Body of pancreas (tissue), 4 donors: ENCODE measurements around the gene ACVR2B.

Experiments used
- POLR2A ChIP-seq, 3 donors: fragments of 450-650 bp; IDR thresholded peaks; one replicate each; pipeline ENCODE4 v1.6.1; 2016; ENCODE audit warnings: antibody characterized with exemption in 3 of 3, mild to moderate bottlenecking in 2 of 3
- TF ChIP-seq, protein P1 (sequence below), 7 experiments: fragments of 450-650 bp in 4 of 7; fragments of 200-600 bp in 3 of 7; sonication (generic) in 3 of 7; IDR thresholded peaks; one replicate each; pipeline ENCODE4 v1.5.1; 2016 to 2019; ENCODE audit warnings: antibody characterized with exemption in 7 of 7

DNA sequence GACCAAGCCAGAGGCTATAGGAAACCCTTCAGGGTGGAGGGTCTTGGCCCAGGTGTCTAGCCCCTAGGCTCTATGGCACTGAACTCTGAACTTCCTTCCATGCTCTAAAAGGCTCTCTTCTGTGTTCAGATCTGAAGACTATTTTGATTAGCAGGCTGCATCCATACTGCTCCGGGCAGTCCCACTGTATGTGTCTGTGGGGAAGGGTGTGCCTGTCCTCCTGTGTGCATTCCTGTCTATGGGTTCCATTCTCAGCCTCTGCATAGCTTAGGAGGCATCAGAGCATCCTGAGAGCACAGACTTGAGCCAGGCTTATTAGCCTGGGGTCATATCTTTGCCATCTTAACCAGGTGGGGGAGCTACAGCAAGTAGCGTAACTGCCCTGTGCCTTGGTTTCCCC is 80.5 kb downstream of the ACVR2B start:
- TF ChIP-seq, protein P1, sequence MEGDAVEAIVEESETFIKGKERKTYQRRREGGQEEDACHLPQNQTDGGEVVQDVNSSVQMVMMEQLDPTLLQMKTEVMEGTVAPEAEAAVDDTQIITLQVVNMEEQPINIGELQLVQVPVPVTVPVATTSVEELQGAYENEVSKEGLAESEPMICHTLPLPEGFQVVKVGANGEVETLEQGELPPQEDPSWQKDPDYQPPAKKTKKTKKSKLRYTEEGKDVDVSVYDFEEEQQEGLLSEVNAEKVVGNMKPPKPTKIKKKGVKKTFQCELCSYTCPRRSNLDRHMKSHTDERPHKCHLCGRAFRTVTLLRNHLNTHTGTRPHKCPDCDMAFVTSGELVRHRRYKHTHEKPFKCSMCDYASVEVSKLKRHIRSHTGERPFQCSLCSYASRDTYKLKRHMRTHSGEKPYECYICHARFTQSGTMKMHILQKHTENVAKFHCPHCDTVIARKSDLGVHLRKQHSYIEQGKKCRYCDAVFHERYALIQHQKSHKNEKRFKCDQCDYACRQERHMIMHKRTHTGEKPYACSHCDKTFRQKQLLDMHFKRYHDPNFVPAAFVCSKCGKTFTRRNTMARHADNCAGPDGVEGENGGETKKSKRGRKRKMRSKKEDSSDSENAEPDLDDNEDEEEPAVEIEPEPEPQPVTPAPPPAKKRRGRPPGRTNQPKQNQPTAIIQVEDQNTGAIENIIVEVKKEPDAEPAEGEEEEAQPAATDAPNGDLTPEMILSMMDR (IDR thresholded peaks at IDR 0.05): no peak
- no peak for TF ChIP-seq POLR2A (IDR thresholded peaks at IDR 0.05)
